ENCODE results near the gene TAAR5. TPM values are rescaled to one million over a fixed set of nuclear protein-coding genes. Genes with fewer than 3 reads are reported as not detected.

The TAAR5 gene
- total RNA-seq, 2 donors from 2014 or later, result not detected

DNA sequence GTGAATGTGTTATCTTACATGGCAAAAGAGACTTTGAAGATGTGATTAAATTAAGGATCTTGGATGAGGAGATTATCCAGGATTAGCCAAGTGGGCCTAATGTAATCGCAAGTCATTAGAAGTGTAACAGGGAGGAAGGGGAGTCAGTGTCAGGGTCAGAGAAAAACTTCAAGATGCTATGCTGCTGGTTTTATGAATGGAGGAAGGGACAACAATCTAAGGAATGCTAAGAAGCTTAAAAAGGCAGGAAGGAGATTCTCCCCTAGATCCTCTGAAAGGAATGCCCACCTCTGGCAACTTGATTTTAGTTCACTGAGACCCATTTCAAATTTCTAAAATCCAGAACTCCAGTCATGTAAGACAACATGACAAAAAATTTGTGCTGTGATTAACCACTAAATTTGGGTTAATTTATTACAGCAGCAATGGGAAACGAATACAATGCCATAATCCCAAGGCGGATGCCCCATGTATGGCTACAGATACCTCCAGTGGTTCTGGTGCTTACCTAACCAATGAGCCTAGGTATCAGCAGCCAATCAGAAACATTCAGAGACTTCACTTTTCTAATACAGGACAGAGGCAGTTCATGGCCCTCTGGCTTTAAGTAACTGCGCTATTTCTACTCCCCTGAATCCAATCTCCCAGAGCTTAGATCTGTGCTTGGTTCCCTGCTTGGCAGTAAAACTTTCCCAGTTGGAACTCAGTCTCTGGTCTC, 40.6 kb downstream of the TAAR5 start:
- TF ChIP-seq, protein P1, sequence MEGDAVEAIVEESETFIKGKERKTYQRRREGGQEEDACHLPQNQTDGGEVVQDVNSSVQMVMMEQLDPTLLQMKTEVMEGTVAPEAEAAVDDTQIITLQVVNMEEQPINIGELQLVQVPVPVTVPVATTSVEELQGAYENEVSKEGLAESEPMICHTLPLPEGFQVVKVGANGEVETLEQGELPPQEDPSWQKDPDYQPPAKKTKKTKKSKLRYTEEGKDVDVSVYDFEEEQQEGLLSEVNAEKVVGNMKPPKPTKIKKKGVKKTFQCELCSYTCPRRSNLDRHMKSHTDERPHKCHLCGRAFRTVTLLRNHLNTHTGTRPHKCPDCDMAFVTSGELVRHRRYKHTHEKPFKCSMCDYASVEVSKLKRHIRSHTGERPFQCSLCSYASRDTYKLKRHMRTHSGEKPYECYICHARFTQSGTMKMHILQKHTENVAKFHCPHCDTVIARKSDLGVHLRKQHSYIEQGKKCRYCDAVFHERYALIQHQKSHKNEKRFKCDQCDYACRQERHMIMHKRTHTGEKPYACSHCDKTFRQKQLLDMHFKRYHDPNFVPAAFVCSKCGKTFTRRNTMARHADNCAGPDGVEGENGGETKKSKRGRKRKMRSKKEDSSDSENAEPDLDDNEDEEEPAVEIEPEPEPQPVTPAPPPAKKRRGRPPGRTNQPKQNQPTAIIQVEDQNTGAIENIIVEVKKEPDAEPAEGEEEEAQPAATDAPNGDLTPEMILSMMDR (conservative IDR thresholded peaks at IDR 0.05), result no peak
- 82 to 97% methylated on average over 4 of the region's 4 CpGs for WGBS, 2 experiments (ENCODE audit: insufficient coverage in 1 of 2, insufficient read length in 1 of 2)

DNA sequence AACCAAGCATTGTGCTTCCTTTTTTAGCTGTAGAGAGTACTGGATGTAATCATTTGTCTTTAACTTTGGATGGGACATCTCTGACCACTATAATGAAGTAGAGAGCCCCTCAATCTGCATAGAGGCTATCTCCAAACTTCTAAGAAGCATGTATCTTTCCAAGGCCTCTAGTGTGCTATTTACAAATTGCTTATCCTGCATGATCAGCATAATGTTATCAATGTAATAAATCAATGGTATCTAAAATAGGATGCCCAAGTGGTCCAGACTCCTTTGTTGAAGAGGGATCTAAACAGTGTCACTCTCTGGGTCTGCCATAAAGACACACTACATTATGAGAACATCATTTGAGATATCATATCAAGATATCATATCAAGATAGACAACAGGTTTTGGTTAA, 44.7 kb downstream of the TAAR5 start:
- DNase-seq, result no peak
- no peaks in the 10 kb centered on the region for H3K9me3 Mint-ChIP-seq
- TF ChIP-seq, protein P1 (conservative IDR thresholded peaks at IDR 0.05), result no peak
- H3K27me3 Mint-ChIP-seq (ENCODE audit: insufficient read depth), result peaks cover 54% of the 10 kb centered on the region
- H3K27me3 ChIP-seq (ENCODE audit: control insufficient read depth, insufficient read depth, low read length, poor library complexity, severe bottlenecking), result peaks cover 79% of the 10 kb centered on the region
- H3K9me3 ChIP-seq (ENCODE audit: control insufficient read depth, low read length), result no peaks in the 10 kb centered on the region
- H3K4me1 ChIP-seq (ENCODE audit: control insufficient read depth, insufficient read depth, low read length), result no peaks in the 10 kb centered on the region
- no peaks in the 10 kb centered on the region for H3K36me3 ChIP-seq (ENCODE audit: control insufficient read depth, insufficient read depth, low read length)
- H3K27ac Mint-ChIP-seq, result no peak overlapping the region
- H3K36me3 Mint-ChIP-seq (ENCODE audit: low read depth), result no peaks in the 10 kb centered on the region
- peaks cover 7% of the 10 kb centered on the region for H3K4me1 Mint-ChIP-seq
- H3K9ac ChIP-seq (ENCODE audit: extremely low read depth, low read length, poor library complexity, severe bottlenecking), result no peak overlapping the region
- no peak overlapping the region for H3K4me3 Mint-ChIP-seq
- H3K4me3 ChIP-seq (ENCODE audit: low read length), result no peak overlapping the region
- H3K27ac ChIP-seq (ENCODE audit: low read depth, low read length), result no peak overlapping the region

More for the DNA sequence above, 40.6 kb downstream of the TAAR5 start:
- no peak overlapping the region for H3K27ac Mint-ChIP-seq
- Histone ChIP-seq H3K4me1 (ENCODE audit: control insufficient read depth, insufficient read depth, low read length) (no peaks in the 10 kb centered on the region), H3K27me3 (ENCODE audit: control insufficient read depth, insufficient read depth, low read length, poor library complexity, severe bottlenecking) (peaks cover 90% of the 10 kb centered on the region), H3K36me3 (ENCODE audit: control insufficient read depth, insufficient read depth, low read length) (no peaks in the 10 kb centered on the region), H3K9ac (ENCODE audit: extremely low read depth, low read length, poor library complexity, severe bottlenecking) (no peak overlapping the region), H3K9me3 (ENCODE audit: control insufficient read depth, low read length) (no peaks in the 10 kb centered on the region), H3K27ac (ENCODE audit: low read depth, low read length) (no peak overlapping the region), H3K4me3 (ENCODE audit: low read length) (no peak overlapping the region)
- H3K4me3 Mint-ChIP-seq, result no peak overlapping the region
- H3K27me3 Mint-ChIP-seq (ENCODE audit: insufficient read depth), result peaks cover 71% of the 10 kb centered on the region
- no peaks in the 10 kb centered on the region for H3K9me3 Mint-ChIP-seq
- no peak for DNase-seq
- H3K4me1 Mint-ChIP-seq, result peaks cover 7% of the 10 kb centered on the region
- H3K36me3 Mint-ChIP-seq (ENCODE audit: low read depth), result no peaks in the 10 kb centered on the region

Other genes with a start within 250 kb of the TAAR5 start
- gene MOXD1, start 188.3 kb downstream of the TAAR5 start, total RNA-seq, result 1 to 10 TPM; 1.3 to 3.2 TPM
- 10 to 100 TPM; 36.6 to 41.7 TPM for gene STX7, start 76.6 kb downstream of the TAAR5 start, total RNA-seq
- gene TAAR9, start 51.5 kb downstream of the TAAR5 start, total RNA-seq, result not detected
- not detected for gene TAAR8, start 37.1 kb downstream of the TAAR5 start, total RNA-seq
- not detected for gene TAAR6, start 19.4 kb downstream of the TAAR5 start, total RNA-seq
- gene TAAR2, start 34.5 kb upstream of the TAAR5 start, total RNA-seq, result not detected
- not detected for gene TAAR1, start 69.4 kb upstream of the TAAR5 start, total RNA-seq
- gene VNN1, start 124.3 kb upstream of the TAAR5 start, total RNA-seq, result not detected
- gene VNN2, start 168.2 kb upstream of the TAAR5 start, total RNA-seq, result not detected
- gene SLC18B1, start 208.9 kb upstream of the TAAR5 start, total RNA-seq, result 10 to 100 TPM; 10.9 to 15.3 TPM
- 1,000 to 10,000 TPM; 1,249 to 1,298 TPM for gene RPS12, start 224.8 kb upstream of the TAAR5 start, total RNA-seq